Stimulated activated CD4-positive, alpha-beta T cell treated with anti-CD3 and anti-CD28 coated beads, Interleukin-4, amount 100 ng/mL, for 4 hours (primary cell): ENCODE results near the gene ZFPM1.
"Not testable (repeated sequence)": the region's sequence is repeated elsewhere in the genome, so short reads cannot be mapped to it uniquely, and the experiment has no call there.

ENCODE experiments used
- DNase-seq, 2 experiments: peaks; one replicate each; pipeline ENCODE4 v3.0.0-alpha.2; 2020

The ZFPM1 gene

GRCh38 chr16:88467541-88467944, 14.5 kb downstream of the ZFPM1 start:
- DNase-seq, result no peak

- DNase-seq, result no peak
Observed at GRCh38 chr16:88468275-88469129, 15.4 kb downstream of the ZFPM1 start.

DNA sequence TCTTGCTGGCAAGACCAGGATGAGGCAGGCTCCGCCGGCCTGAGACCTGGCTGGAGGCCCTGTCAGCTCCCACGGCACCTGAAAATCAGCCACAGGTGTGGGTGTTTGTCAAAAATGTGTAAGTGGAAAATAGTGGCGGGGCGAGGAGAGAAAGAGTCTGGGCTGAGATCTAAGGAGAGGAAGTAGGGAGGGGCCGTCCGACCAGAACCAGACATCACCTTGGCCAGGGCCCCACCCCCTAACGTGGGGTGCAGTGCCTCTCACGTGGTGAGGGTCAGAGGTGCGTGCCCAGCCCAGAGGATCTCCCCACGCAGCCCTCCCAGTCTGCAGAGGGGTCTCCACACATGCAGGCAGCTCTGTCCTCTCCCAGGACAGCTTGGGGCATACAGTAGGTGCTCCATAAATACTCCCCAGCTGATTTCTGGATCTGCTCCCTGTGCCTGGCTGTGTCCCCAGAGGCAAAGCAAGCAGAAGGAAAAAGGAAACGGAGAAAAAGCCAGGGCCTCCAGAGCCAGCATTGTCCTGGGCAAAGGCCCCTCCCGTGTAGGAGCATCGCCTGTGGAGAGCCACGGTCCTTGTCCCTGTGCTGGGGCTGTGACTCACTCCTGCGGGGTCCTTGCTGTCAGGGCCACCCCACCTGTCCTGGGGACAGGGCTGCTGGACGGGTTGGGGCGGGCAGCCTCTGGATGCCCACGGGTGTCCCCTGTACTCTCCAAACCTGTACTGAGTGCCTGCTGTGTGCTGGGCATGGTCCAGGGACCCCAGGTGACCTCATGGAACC, 16.7 kb downstream of the ZFPM1 start:
- DNase-seq, result peak; percentile 34 to 67

DNA sequence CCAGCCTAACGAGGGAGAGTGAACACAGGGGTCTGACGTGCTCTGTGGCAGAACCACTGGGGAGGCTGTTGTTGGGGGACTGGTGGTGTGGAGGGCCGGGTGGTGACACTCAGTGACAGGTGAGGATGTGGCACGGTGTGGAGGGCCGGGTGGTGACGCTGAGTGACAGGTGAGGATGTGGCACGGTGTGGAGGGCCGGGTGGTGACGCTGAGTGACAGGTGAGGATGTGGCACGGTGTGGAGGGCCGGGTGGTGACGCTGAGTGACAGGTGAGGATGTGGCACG, 17.3 kb downstream of the ZFPM1 start:
- not testable (repeated sequence) for DNase-seq

DNA sequence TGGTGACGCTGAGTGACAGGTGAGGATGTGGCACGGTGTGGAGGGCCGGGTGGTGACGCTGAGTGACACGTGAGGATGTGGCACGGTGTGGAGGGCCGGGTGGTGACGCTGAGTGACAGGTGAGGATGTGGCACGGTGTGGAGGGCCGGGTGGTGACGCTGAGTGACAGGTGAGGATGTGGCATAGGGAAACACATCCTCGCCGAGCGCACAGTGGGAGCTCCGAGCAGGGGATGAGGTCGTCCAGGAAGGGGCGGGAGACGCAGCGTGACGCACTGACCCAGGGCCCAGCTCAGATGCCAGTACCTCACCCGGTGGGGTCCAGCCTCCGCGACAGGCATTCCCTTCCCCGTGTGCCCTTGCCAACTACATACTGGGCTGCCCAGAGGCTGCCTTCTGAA, 17.6 kb downstream of the ZFPM1 start:
- not testable (repeated sequence) for DNase-seq

- DNase-seq, result no peak
Observed at GRCh38 chr16:88471115-88471514, 18.0 kb downstream of the ZFPM1 start.

DNA sequence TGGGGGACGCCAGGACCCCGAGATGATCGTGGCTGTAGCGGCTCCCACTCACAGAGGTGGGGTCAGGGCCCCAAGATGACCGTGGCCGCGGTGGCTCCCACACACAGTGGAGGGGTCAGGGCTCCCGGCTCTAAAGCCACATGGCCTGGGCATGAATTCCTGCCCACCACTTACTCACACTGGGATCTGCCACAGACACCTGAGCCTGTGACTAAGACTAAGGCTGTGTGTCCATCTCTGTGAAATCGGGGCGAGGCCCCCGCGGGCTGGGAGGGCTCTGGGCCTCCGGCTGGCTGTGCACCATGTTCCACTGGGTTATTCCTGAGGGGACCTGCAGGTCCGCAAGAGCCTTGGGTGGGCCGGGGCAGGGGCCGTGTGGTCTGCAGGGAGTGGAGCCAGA, 18.5 kb downstream of the ZFPM1 start:
- DNase-seq, result no peak

DNA sequence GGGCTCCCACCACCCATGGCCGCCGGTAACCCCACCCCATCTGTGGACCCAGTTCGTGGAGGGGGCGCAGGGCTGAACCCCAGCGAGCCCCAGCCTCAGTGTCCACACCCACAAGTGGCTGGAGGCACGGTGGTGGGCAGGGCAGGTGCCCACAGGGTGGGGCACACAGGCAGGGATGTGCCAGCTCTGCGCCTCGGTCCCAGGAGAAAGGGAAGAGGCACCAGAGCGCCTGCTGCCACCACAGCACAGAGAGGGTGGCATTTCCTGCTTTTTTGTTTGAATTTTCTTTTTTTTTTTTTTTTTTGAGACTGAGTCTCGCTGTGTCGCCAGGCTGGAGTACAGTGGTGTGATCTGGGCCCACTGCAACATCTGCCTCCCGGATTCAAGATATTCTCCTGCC, 19.0 kb downstream of the ZFPM1 start:
- no peak for DNase-seq

DNA sequence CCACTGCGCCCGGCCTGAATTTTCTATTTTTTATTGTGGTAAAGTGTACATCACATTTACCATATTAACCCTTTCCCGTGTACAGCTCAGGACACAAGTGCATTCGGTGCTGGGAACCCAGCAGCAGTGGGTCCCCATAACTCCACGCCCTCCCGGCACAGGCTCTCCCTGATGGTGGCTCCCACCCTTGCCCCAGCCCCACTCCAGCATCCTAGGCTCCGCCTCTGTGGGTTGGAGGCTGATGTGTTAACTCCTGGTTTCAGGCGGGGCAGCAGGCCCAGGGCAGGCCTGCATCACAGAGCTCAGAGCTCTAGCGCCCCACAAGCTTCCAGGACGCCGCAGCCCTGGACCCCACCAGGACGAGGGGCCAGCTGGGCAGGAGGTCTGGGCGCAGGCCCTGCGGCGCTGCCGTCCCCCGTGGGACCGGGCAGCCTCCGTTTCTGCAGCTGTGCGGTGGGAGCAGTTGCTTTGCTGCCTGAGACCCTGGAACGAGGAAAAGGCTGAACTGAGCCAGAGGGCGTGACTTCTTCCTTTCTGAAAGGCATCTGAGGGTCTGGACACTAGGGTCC, 19.6 kb downstream of the ZFPM1 start:
- no peak for DNase-seq

DNA sequence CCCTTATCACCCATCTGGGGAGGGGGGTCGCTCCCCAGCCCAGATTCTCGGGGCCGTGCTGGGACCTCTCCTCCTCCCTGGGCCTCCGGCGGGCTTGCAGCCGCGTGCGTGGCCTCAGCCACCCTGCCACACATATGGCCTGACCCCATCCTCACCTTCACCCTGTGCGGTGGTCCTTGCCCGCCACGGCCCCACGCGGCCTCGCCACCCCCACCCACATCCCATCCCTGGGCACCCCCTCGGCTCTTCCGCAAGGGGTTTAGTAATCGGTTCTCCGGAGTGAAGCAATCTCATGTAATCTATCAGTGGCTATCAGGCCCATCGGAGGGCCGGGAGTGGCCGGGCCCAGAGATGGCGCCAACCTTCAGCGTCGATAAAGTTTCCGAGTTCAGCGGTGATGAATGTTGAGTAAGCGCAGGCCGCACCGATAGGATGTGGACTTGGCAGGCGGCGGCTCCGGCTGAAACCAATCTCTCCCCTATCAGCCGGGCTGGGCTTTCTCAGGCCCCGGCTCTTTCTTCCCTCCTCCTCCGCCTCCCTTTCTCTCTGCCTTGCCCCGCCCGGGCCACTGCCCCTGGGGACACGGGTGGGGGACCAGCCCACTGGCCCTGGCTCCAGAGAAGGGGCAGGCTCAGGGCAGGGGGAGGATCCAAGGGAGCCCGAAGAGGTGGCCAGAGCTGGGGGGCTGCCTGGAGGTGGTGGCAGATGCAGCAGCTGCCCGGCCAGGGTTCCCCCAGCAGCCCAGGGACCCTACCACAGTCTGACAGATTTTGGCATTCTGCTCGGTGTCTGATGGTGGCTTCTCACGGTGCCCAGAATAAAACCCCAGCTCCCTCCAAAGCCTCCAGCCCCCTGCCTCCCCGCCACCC, 20.8 kb downstream of the ZFPM1 start:
- no peak for DNase-seq

DNA sequence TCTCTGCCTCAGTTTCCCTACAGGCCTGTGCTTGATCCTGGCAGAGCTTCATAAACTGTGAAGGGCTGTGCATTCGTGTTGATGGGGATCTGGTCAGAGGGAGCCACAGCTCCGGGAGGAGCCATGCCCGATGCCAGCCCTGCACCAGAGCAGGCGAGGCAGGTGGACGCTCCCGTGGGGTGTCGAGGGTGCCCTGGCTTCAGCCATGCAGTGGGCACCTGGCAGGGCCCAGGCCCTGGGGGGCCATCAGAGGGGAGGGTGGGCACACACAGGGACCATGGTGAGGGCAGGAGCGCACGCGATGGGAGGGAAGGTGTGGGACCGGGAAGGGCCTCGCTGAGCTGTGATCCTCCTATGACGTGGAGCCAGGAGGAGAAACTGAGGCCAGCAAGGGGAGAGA, 22.0 kb downstream of the ZFPM1 start:
- no peak for DNase-seq

DNA sequence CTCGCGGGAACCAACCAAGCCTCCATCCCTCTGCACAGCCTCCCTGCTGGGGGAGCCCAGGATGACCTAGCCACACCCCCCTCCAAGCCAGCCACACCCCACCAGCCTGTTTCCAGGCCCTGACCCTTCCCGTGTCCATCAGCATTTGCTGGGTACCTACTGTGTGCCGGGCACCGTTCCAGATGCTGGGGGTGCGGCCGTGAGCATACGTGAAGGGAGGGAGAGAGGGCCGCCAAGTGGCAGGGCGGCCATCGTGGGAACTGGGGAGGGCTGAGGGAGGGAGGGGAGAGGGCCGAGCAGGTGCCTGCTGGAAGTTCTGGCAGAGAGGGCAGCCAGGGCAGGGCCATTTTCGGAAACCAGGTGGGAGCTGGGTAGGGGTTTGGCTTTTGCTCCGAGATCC, 23.1 kb downstream of the ZFPM1 start:
- no peak for DNase-seq

- no peak for DNase-seq
Observed at GRCh38 chr16:88476817-88477397, 23.8 kb downstream of the ZFPM1 start.

GRCh38 chr16:88477631-88478519, 24.8 kb downstream of the ZFPM1 start:
- peak; percentile 32 to 45 for DNase-seq

DNA sequence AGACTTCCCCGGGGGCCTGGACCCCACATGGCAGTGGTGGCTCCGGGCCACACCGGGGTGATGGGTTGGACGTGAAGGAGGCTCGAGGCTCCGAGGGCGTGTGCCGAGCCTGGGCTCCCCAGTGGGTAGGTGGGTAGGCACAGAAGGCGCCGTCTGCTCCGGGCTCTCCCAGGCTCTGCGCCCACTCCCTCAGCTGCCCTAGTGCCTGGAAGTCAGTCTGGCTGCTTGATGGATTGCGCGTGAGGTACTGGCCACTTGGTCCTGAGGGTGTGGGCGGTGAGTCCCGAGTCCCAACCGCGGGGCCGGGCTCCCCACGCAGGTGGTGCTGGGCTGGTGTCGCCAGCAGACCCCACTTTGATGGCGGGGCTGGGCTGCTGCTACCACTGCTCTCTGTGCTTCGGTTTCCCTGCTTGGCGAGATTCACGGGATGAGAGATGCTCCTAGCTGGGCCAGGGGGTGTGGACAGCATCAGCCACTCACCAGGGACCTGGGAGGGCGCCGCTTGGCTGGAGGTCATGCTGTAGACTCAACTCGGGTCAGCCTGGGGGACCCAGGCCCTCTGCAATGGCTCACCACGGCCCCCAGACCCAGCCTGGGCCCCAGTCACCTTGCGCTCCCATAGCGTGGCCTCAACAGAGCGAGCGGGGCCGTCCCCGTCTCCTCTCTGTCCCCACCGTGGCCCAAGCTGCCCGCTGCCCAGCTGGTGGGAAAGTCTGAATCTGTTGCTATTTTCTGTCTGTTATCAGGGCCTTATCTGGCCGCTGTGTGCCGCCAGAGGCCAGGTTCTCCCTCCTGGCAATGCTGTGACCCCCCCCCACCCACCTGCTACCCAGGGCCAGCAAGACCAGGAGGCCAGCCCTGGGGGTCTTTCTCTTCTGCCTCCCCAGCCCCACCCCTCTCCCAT, 26.1 kb downstream of the ZFPM1 start:
- no peak for DNase-seq

DNA sequence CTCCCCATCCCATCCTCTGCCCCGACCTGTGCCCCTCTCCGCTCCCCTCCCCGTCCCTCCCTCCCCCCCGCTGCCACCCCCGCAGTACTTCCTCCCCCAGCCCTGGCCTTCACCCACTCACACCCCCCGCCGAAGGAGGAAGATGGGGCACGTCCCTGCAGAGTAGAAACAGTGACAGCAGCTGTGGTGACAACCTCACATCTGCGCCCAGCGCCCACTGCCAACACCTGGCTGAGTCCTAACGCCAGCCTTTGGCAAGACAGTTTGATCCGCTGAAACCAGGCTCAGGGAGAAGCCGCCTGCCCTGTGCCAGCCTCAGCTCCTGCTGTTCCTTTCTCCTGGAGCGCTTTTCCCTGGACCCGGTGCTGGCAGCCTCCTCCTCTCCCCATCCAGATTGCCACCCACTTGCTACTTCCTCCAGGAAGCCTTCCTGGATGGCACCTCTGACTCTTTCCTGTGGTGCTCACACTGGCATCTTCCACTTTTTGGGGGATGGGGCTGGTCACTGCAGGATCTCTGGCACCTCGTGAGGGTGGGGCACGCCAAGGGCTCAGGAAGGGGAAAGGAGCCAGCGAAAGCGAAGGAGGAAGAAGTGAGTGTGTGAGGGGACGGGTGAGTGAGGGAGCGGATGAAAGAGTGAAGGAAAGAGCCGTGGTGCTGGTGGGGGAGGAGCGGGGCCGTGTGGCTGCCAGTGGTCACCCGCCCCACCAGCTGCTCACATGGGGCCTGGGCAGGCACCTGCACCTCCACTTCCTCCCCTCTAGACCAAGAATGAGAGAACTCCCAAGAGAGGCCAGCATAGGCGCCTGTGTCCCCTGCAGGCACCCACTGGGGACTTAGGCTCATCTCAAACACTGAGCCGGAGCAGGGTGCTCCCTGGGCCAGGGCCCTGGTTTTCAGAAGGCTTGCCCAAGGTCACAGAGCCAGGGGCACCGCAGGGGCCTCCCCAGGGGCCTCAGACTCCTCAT, 27.0 kb downstream of the ZFPM1 start:
- peak; percentile 15 to 71 for DNase-seq

- no peak for DNase-seq
Observed at GRCh38 chr16:88480829-88481228, 27.7 kb downstream of the ZFPM1 start.

DNA sequence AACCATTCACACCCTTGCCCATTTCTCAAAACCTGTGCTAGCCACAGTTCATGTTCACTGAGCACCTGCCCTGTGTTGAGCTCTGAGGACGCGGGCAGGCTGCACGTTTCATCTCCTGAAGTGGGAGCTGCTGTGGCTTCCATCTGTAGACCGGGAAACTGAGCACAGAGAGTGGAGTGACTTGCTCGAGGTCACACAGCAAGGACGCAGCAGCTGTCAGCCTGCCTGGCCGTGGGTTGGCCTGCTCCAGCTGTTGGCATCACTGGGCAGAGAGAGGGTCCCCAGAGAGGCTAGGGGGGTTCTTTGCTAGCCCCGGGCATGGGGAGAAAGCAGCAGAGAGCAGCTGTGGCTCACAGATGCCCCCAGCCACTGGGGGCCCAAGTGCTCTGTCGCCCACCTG, 28.8 kb downstream of the ZFPM1 start:
- no peak for DNase-seq
